ENCODE results near the gene CYP24A1. TPM values are rescaled to one million over a fixed set of nuclear protein-coding genes. Genes with fewer than 3 reads are reported as not detected.

CYP24A1 gene
- total and polyA plus RNA-seq, 2 of the 13 experiments (the other 11 are each of a cell fraction or from before 2014, with no cell fraction given): 9.4 to 32.7 TPM

GRCh38 chr20:54103762-54104600, 69.8 kb downstream of the CYP24A1 start (continued):
- TF ChIP-seq REST (IDR thresholded peaks at IDR 0.05; ENCODE audit: borderline replicate concordance in 1 of 2, low read depth in 1 of 2, low read length in 2 of 2) (peak in 1 of 2 experiments; percentile 82; a peak in 2 of 4 replicates), ATF2 (CRISPR knock-in tag; IDR thresholded peaks at IDR 0.05) (peak; percentile 97), HMG20B (CRISPR knock-in tag; conservative IDR thresholded peaks at IDR 0.05) (peak; percentile 98), MAX (IDR thresholded peaks at IDR 0.05) (peak; percentile 94), ZNF672 (CRISPR knock-in tag; IDR thresholded peaks at IDR 0.05) (no peak), IRX3 (CRISPR knock-in tag; IDR thresholded peaks at IDR 0.05; ENCODE audit: borderline replicate concordance, low read depth) (peak; percentile 86; the same call in 1 of the 2 replicates), NRL (CRISPR knock-in tag; IDR thresholded peaks at IDR 0.05; ENCODE audit: borderline replicate concordance) (no peak), SP140L (CRISPR knock-in tag; IDR thresholded peaks at IDR 0.05; ENCODE audit: borderline replicate concordance) (peak; percentile 90; the same call in 1 of the 2 replicates), ZGPAT (CRISPR knock-in tag; IDR thresholded peaks at IDR 0.05) (peak; percentile 93), USF2 (IDR thresholded peaks at IDR 0.05; ENCODE audit: low read depth, low read length) (no peak; the same call in 1 of the 2 replicates), USF2 (CRISPR knock-in tag; IDR thresholded peaks at IDR 0.05; ENCODE audit: borderline replicate concordance) (peak; percentile 52; the same call in 1 of the 2 replicates), ZNF746 (CRISPR knock-in tag; IDR thresholded peaks at IDR 0.05) (peak; percentile 93), ZNF800 (CRISPR knock-in tag; IDR thresholded peaks at IDR 0.05) (peak; percentile 12), ZNF614 (CRISPR knock-in tag; IDR thresholded peaks at IDR 0.05; ENCODE audit: borderline replicate concordance) (peak; percentile 98)
